HL-60/S4 (cell line): ENCODE results near the gene CD46.

ENCODE experiments used
- in situ Hi-C: fragments of 300-500 bp; cut with MboI; formaldehyde crosslinking; loops from 2 replicates; pipeline ENCODE4 v1.14.3; 2022; ENCODE audit warnings: low sequenced_read_pairs

Gene CD46

DNA sequence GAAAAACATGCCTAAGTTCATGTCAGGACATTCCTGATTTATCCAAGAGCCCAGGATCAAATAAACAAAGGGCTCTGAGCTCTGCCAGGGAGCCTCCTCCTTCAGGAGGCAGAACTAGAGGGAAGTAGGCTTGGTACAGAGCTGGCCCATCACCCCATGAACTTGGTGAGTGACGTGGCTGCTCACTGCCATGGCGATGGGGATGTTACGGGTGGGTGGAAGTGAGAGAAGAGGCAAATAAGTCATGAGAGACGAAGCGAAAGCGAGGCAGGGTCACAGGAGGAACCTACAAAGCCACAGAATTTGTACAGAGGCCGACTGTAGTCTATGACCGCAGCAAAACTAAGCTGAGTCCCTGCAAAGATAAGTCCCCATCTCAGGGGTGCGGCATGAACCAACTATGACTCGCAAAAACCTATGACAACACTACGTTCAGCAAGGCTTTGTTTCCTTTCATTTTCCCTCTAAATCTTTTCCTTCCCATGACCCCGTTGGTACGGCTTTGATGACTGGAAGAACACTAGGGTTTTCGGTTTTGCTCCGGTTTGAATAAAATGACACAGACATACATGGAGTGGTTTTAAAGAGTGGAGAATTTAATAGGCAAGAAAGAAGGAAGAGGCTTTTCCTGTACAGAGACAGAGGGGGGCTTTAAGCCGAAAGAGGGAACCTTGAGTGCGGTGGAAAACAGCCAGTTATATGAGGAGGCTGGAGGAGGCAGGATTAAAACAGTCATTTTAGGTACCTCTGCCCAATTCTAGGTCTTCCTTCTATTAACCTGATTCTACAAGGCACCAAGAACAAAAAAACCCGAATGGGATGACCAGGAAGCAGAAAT lies 74.1 kb downstream of the CD46 start:
- in situ Hi-C loops: loop anchor here (5.0 kb wide), 1 partner anchor 46 kb away; no protein-coding TSS in a partner anchor

GRCh38 chr1:207826557-207827487 lies 75.0 kb downstream of the CD46 start:
- in situ Hi-C loops: loop anchor here (5.0 kb wide), 1 partner anchor 45 kb away; no protein-coding TSS in a partner anchor

DNA sequence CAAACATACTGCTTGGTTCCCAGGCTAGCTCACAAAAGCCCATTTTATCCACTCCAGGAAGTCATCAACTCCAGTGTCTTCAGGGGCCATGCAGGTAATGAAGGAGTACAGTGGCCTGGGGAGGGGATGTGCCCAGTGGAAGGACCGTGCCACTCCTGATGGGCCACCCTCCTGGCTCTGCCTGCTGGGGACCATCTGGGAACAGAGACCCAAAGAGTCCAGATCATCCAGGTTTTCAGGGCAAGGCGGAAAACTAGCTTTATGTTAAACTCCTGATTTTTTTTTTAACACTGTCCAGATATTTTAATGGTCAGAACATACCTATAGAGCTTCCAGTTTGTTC lies 75.6 kb downstream of the CD46 start:
- in situ Hi-C loops: loop anchor here (5.0 kb wide), 1 partner anchor 45 kb away; no protein-coding TSS in a partner anchor

DNA sequence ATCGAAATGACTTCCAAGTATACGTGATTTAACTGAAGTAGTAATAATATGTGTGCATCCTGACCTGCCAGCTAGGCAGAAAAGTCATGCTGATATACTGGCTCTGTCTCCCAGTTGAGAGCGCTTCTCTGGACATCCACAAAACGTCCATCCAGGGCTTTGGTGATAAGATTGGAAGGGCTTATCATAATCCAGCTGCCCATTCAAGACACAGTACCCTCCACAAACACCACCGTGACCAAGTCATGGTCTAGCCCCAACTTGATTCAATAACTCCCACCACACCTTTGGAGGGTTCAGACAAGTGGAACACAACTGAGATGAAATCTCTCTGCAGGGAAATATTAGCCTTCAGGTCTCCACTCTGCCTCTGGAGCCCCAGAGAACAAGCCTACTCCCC lies 76.2 kb downstream of the CD46 start:
- in situ Hi-C loops: loop anchor here (5.0 kb wide), 1 partner anchor 44 kb away; no protein-coding TSS in a partner anchor

- in situ Hi-C loops: loop anchor here (5.0 kb wide), 1 partner anchor 44 kb away; no protein-coding TSS in a partner anchor
These were observed 76.8 kb downstream of the CD46 start for GRCh38 chr1:207828485-207829158.

DNA sequence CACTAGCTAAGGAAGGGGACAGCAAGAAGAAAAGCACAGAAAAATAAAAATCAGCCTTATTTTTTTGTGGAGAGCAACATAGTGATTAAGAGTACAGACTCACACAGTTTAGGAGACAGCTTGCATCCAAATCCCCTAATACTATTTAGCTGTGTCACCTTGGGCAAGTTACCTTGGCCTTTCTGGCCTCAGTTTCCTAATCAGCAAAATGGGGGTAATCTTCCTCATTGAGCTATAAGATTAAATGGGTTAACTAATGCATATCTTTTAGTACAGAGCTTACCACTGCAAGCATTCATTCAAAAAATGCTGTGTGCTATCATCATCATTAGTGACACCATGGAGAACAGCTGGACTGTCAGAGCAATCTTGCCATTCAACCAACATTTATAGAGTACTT lies 77.7 kb downstream of the CD46 start:
- in situ Hi-C loops: loop anchor here (5.0 kb wide), 1 partner anchor 43 kb away; no protein-coding TSS in a partner anchor

DNA sequence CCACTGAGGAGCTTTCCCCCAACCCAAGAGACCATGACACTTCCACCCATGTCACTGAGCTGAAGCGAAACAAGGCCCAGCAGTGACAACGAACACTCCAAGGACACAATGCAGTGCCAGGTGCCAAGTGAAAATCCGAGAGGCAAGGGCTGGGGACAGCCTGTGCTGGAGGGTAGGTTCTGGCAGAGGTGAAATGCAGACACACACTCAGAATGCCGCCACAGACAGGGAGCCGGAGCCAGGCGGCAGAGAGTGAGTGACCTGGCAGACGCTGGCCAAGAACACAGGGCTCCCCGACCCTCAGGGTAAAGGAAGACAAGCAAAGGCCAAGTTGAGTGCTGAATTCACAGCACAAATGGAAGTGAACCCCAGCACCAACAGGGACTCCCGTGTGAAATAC lies 78.9 kb downstream of the CD46 start:
- in situ Hi-C loops: no loop called here

DNA sequence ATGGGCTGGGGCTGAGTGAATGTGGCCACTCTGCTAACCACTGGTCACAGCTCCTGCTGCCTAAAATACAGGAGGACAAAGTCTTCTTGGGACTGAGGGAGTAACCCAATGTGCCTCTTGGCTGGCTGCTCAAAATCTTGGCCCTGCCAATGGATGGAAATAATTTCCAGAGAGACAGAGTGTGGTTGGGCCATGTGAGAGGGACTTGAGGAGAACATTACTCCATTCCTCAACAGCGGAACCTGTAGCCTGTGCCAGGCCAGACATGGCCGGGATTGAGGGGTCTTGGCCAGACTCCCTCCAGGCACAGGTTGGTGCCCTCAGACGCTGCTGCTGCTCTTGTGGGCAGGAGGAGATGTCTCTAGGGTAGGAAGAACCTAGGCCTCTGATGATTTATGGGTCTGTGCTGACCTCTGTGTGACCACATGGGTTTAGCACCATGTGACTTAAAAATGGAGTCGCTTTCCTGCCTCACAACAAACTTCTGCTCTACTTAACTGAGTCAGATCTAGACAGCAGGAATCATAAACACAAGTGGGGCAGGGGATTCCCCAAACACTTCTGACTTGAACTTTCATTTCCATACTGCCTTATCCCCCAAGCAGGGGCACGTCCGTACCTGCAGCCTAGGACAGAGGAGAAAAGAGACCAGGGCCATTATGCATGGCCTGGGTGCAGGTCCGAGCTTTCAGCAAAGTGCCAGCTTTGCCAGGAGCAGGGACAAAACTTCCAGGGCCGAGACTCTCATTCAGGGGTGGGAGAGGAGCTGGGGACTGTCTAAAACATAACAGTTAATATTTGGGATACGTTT lies 79.9 kb downstream of the CD46 start:
- in situ Hi-C loops: no loop called here

DNA sequence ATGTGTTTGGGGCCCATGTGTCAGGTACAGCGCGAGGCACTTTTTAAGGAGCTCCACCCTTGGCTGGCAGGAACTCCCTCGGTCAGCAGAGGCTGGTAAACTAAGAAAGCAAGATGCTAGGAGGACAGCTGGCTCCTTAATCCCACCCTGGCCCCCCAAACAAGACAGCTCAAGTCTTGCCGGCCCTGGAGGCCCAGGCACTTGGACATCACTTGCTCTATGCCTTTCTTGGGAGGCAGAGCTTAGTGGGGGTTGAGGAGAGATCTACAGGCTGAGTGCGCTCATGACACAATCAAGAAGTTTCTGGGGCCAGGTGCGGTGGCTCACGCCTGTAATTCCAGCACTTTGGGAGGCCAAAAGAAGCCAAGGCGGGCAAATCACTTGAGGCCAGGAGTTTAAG lies 80.9 kb downstream of the CD46 start:
- in situ Hi-C loops: no loop called here

DNA sequence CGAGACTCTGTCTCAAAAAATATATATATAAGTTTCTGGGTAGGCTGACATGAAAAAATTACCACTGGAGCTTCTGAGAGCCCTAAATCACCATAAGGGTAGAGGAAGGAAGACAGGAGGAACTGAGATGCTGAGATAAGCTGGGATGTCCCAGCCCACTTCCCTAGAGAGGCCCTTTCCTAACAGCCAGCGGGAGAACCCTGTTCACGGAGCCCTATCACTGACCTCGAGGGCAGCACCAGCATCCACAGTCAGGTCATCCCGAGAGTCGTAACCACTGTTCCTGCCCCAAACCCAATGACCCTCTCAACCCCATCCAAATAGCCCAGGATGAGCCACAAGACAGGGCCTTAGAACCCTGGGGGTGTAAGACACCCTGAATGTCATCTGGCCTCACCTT lies 81.5 kb downstream of the CD46 start:
- in situ Hi-C loops: no loop called here

DNA sequence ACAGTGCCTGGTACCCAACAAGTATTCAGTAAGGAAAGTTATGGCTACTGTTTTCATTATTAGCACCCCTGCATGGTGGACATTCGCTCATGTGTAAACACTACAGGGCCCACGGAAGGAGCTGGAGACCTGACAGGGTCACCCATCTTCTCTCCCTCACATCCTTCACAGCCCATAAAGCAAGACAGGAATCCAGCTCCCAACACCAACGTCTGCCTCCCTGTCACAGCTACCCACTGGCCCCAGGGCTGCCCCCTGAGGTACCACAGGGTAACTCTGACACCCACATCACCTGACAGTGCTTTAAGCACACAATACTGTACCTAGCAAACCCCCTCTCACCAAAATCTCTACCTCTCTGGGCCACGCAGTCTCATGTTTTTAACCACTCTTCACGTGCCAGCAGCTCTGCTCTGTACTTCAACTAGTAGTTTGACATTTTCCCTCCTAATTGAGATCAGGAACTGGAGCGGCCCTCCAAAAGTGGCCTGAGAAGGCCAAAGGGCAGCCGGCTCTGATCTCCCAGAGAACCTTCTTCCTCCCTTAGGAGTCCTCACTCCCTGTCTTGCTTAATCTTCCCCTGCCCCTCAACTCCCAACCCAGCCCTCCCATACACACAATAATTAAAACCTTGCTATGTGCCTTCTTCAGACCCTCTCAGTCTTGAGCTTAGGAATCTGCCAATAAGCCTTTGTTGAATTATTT lies 82.3 kb downstream of the CD46 start:
- in situ Hi-C loops: no loop called here

GRCh38 chr1:207835958-207836357 lies 84.1 kb downstream of the CD46 start:
- in situ Hi-C loops: no loop called here

GRCh38 chr1:207836591-207837347 lies 84.9 kb downstream of the CD46 start:
- in situ Hi-C loops: no loop called here

- in situ Hi-C loops: no loop called here
These were observed 85.8 kb downstream of the CD46 start for GRCh38 chr1:207837673-207838072.

DNA sequence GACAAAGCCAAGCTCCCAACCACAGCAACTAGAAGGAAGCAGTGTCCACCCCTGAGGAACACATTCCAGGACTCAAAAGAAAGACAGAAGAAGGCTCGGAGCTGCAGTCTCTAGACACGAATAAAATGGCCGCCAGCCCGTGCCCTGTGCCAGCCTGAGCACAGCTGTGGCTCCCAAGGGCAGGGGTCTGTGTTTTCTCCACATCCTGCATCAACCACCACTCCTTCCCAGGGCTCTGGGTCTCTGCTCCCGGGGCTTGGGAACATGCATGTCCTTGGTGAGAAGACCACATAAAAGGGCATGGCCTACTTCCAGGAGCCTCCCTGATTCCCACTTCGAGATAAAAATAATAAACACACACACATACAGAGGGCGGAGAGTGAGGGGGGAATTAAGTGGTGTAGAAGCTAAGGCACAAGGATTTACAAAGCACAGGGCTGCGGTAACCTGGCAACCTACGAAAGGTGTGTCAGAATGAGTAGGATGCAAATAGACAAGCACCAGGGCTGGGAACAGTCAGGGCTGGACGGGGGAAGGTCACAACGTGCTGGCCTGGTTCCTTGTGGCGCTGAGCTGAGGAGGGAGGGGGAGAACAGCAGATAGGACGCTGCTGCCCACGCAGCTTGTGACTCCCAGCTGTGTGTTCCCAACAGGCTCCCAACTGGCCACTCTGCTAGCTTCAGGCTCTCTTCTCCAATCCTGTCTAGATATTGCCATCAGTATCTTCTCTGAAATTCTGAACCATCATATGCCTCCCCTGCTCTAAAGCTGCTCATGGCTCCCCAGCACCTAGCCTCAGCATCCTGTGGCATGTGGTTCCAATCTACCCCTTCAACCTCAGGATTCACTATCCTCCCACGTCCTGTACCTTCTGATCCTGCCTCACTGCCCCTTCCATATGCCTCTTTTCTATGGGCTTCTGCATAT lies 86.6 kb downstream of the CD46 start:
- in situ Hi-C loops: no loop called here

DNA sequence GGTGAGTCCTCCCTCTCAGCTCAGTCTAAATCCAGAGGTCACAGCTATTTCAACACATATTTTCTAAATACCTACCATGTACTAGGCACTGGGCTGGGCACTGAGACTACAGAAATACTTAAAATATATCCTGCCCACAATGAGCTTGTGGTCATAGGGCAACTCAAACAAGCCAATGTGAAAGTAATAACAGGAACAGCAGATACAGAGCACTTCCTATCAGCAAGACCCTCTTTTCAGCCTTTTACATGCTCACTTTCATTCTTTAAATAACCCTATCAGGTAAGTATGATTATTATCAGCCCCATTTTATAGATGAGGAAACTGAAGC lies 87.2 kb downstream of the CD46 start:
- in situ Hi-C loops: no loop called here

DNA sequence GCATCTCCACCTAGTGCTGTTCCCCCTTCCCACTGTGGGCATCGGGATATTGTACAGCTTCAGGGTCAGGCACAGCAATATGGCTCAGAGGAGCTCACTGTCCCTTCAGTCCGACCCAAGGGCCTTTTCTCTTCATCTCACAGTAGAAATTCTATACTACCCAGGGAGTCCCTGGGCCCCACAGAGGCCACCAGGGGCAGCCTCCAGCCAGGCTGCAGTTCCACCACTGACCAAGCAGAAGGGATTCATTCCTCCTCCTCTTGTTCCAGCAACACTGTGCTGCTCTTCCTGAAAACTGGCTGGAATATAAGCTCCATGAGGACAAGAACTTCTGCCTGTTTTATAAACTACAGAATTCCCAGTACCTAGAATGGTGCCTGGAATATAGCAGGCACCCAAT lies 88.5 kb downstream of the CD46 start:
- in situ Hi-C loops: no loop called here

- in situ Hi-C loops: no loop called here
These were observed 89.4 kb downstream of the CD46 start for GRCh38 chr1:207841293-207841692.
